Right kidney (tissue), 1 donor: ENCODE measurements around the gene CENPH.
"Not testable (repeated sequence)": the region's sequence is repeated elsewhere in the genome, so short reads cannot be mapped to it uniquely, and the experiment has no call there.

Source experiments
- DNase-seq: peaks from one replicate; pipeline ENCODE4 v3.0.0-alpha.2; 2016

Gene CENPH

DNA sequence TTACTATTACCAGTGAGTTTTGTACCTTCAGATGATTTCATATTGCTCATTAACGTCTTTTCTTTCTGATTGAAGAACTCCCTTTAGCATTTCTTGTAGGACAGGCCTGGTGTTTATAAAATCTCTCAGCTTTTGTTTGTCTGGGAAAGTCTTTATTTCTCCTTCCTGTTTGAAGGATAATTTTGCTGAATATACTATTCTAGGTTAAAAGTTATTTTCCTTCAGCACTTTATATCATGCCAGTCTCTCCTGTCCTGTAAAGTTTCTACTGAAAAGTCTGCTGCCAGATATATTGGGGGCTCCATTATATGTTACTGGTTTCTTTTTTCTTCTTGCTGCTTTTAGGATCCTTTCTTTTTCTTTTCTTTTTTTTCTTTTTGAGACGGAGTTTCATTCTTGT is 58.6 kb downstream of the CENPH start:
- DNase-seq = no peak

GRCh38 chr5:69250593-69250992 is 61.2 kb downstream of the CENPH start:
- DNase-seq = no peak

- no peak for DNase-seq
Observed at GRCh38 chr5:69252437-69252836, 63.1 kb downstream of the CENPH start.

DNA sequence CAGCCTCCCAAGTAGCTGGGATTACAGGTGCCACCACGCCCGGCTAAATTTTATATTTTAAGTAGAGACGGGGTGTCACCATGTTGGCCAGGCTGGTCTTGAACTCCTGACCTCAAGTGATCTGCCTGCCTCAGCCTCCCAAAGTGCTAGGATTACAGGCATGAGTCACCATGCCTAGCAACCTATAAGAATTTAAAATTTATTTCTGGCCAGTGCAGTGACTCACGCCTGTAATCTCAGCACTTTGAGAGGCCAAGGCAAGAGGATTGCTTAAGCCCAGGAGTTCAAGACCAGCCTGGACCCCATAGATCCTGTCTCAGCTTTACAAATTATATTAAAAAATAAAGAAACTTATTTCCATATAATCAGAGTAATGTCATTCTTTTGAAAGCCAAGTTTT is 66.6 kb downstream of the CENPH start:
- DNase-seq = not testable (repeated sequence)

- DNase-seq = no peak
Observed at GRCh38 chr5:69257577-69257976, 68.2 kb downstream of the CENPH start.
